ENCODE measurements around the gene ZNF462. TPM values are rescaled to one million over a fixed set of nuclear protein-coding genes. Genes with fewer than 3 reads are reported as not detected.

ZNF462 gene
- total RNA-seq, 1 donor, result 9.8 TPM

DNA sequence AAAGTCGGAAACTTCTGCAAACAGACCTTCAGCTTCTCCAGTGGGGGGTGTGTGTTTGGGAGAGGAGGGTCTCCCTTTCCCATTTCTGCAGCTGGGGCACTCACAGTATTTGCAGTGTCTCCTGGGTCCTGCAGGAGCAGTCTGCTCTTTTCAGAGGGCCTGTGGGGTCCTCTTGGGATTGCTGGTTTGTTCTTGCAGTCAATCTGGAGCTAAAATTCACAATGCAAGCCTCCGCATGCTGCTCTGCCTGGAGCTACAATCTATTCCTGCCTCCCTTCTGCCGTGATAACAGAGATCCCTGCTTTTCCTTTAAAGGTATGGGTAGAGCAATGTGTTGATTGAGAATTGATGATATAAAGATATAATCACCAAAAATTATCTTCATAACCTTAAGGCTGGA, 43.2 kb downstream of the ZNF462 start:
- Histone ChIP-seq H3K36me3 (ENCODE audit: insufficient read depth, low read length) (no peaks in the 10 kb centered on the region), H3K9me3 (ENCODE audit: low read depth, low read length) (no peaks in the 10 kb centered on the region), H4K20me1 (ENCODE audit: insufficient read depth, low read length) (peaks cover under 1% of the 10 kb centered on the region), H3K79me2 (ENCODE audit: insufficient read depth, low read length) (peaks cover 15% of the 10 kb centered on the region), H3K4me1 (ENCODE audit: insufficient read depth, low read length) (no peaks in the 10 kb centered on the region), H3K4me3 (ENCODE audit: insufficient read depth, low read length) (no peak overlapping the region), H2AFZ (ENCODE audit: low read length) (no peak overlapping the region), H3K27me3 (ENCODE audit: insufficient read depth, low read length) (no peaks in the 10 kb centered on the region), H3K4me2 (ENCODE audit: insufficient read depth, low read length) (no peak overlapping the region), H3K27ac (ENCODE audit: low read depth, low read length) (no peak overlapping the region)
- no peak for DNase-seq (ENCODE audit: insufficient read length, low spot score, missing footprints)
- TF ChIP-seq, protein P1, sequence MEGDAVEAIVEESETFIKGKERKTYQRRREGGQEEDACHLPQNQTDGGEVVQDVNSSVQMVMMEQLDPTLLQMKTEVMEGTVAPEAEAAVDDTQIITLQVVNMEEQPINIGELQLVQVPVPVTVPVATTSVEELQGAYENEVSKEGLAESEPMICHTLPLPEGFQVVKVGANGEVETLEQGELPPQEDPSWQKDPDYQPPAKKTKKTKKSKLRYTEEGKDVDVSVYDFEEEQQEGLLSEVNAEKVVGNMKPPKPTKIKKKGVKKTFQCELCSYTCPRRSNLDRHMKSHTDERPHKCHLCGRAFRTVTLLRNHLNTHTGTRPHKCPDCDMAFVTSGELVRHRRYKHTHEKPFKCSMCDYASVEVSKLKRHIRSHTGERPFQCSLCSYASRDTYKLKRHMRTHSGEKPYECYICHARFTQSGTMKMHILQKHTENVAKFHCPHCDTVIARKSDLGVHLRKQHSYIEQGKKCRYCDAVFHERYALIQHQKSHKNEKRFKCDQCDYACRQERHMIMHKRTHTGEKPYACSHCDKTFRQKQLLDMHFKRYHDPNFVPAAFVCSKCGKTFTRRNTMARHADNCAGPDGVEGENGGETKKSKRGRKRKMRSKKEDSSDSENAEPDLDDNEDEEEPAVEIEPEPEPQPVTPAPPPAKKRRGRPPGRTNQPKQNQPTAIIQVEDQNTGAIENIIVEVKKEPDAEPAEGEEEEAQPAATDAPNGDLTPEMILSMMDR (IDR thresholded peaks at IDR 0.05; ENCODE audit: extremely low read depth, low read depth, low read length), result no peak

DNA sequence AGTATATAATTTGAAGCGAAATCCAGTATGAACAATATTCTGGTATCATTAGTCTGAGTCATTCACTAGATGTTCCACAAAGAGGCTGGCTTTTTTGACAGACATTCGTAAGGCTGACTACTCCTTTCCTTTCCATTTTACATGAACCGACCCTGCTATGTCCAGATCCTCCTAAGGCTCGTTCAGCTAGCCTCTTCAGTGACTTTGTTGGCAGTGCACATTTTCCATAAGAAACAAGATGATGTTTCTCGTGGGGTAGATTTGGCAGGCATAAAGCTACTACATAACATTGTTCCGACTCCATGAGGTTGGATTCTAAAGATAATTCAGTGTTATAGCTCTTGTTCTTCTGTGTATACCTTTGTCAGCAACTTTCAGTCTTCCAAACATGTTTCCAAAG, 49.0 kb downstream of the ZNF462 start:
- Histone ChIP-seq H3K4me3 (ENCODE audit: insufficient read depth, low read length) (no peak overlapping the region), H3K9me3 (ENCODE audit: low read depth, low read length) (no peaks in the 10 kb centered on the region), H3K4me2 (ENCODE audit: insufficient read depth, low read length) (no peak overlapping the region), H2AFZ (ENCODE audit: low read length) (no peak overlapping the region), H3K27ac (ENCODE audit: low read depth, low read length) (no peak overlapping the region), H3K79me2 (ENCODE audit: insufficient read depth, low read length) (peaks cover 8% of the 10 kb centered on the region), H3K4me1 (ENCODE audit: insufficient read depth, low read length) (peaks cover 9% of the 10 kb centered on the region), H3K36me3 (ENCODE audit: insufficient read depth, low read length) (no peaks in the 10 kb centered on the region), H4K20me1 (ENCODE audit: insufficient read depth, low read length) (peaks cover 8% of the 10 kb centered on the region), H3K27me3 (ENCODE audit: insufficient read depth, low read length) (no peaks in the 10 kb centered on the region)
- TF ChIP-seq, protein P1 (IDR thresholded peaks at IDR 0.05; ENCODE audit: extremely low read depth, low read depth, low read length), result no peak
- DNase-seq (ENCODE audit: insufficient read length, low spot score, missing footprints), result no peak

DNA sequence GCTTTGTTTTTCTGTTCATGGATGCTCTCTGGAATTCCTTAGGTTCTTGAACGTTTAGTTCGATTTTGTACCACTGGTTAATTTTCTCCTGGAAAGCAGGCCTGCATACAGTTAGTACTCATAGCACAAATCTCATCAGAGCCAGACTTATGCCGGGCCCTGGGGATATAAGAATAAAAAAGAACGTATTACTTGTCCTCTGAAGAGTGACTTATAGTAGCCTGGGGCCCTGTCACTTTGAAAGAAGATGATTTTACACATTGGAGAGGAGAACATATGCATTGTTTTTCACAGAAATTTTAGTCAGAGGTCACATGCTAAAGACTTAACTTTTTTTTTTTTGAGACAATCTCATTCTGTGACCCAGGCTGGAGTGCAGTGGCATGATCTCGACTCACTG, 50.3 kb downstream of the ZNF462 start:
- Histone ChIP-seq H3K4me3 (ENCODE audit: insufficient read depth, low read length) (no peak overlapping the region), H3K79me2 (ENCODE audit: insufficient read depth, low read length) (peaks cover 8% of the 10 kb centered on the region), H2AFZ (ENCODE audit: low read length) (no peak overlapping the region), H4K20me1 (ENCODE audit: insufficient read depth, low read length) (peaks cover 8% of the 10 kb centered on the region), H3K4me1 (ENCODE audit: insufficient read depth, low read length) (peaks cover 15% of the 10 kb centered on the region), H3K9me3 (ENCODE audit: low read depth, low read length) (no peaks in the 10 kb centered on the region), H3K36me3 (ENCODE audit: insufficient read depth, low read length) (no peaks in the 10 kb centered on the region), H3K27ac (ENCODE audit: low read depth, low read length) (no peak overlapping the region), H3K4me2 (ENCODE audit: insufficient read depth, low read length) (no peak overlapping the region), H3K27me3 (ENCODE audit: insufficient read depth, low read length) (no peaks in the 10 kb centered on the region)
- TF ChIP-seq, protein P1 (IDR thresholded peaks at IDR 0.05; ENCODE audit: extremely low read depth, low read depth, low read length), result no peak
- no peak for DNase-seq (ENCODE audit: insufficient read length, low spot score, missing footprints)

DNA sequence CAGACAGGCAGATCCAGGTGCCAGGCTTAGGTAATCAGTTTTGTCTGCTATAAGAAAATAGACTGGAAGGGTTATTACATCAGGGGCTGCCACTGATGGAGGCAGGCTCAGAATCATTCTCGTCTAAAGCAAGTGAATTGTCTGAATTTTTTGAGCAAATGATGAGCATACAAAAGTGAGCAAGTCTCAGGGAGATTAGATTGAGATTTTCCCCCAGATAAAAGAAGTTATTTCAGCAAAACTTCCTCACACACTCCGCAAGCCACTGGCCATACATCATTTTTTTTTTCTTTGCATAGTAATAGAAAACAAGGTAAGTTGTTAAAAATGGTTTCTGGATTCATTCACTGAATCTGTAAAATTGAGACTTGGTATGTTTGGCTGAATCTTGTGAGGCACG, 52.9 kb downstream of the ZNF462 start:
- Histone ChIP-seq H4K20me1 (ENCODE audit: insufficient read depth, low read length) (peaks cover 8% of the 10 kb centered on the region), H3K4me2 (ENCODE audit: insufficient read depth, low read length) (no peak overlapping the region), H3K36me3 (ENCODE audit: insufficient read depth, low read length) (no peaks in the 10 kb centered on the region), H3K27ac (ENCODE audit: low read depth, low read length) (peak overlapping the region; percentile 29), H3K27me3 (ENCODE audit: insufficient read depth, low read length) (no peaks in the 10 kb centered on the region), H3K4me1 (ENCODE audit: insufficient read depth, low read length) (peaks cover 19% of the 10 kb centered on the region), H2AFZ (ENCODE audit: low read length) (no peak overlapping the region), H3K9me3 (ENCODE audit: low read depth, low read length) (no peaks in the 10 kb centered on the region), H3K79me2 (ENCODE audit: insufficient read depth, low read length) (peaks cover 8% of the 10 kb centered on the region), H3K4me3 (ENCODE audit: insufficient read depth, low read length) (no peak overlapping the region)
- TF ChIP-seq, protein P1 (IDR thresholded peaks at IDR 0.05; ENCODE audit: extremely low read depth, low read depth, low read length), result no peak
- DNase-seq (ENCODE audit: insufficient read length, low spot score, missing footprints), result no peak
